Neutrophil (primary cell): ENCODE measurements around the gene GIMAP6.

Source experiments
- H3K27ac ChIP-seq: fragments of 200-600 bp; sonication (generic); 2 replicates; pipeline ENCODE4 v1.5.1; 2016; ENCODE audit warnings: mild to moderate bottlenecking, moderate library complexity
- H3K27me3 ChIP-seq: fragments of 200-600 bp; sonication (generic); 2 replicates; pipeline ENCODE4 v1.6.0; 2016; ENCODE audit warnings: mild to moderate bottlenecking
- H3K36me3 ChIP-seq: fragments of 200-600 bp; sonication (generic); 2 replicates; pipeline ENCODE4 v1.5.1; 2017
- H3K4me1 ChIP-seq, 2 experiments: fragments of 200-600 bp in 1 of 2; sonication (generic) in 1 of 2; 1 replicate in 1 of 2; 2 replicates in 1 of 2; pipeline versions ENCODE4 v1.5.1 to v1.6.1; 2013 to 2016; ENCODE audit warnings: low read depth in 1 of 2, low read length in 1 of 2, mild to moderate bottlenecking in 1 of 2, moderate library complexity in 1 of 2; ENCODE audit not compliant: control insufficient read depth in 1 of 2, insufficient read depth in 1 of 2
- H3K4me3 ChIP-seq, 2 experiments: fragments of 200-600 bp in 1 of 2; sonication (generic) in 1 of 2; 1 replicate in 1 of 2; 2 replicates in 1 of 2; pipeline ENCODE4 v1.5.1; 2013 to 2016; ENCODE audit warnings: low read depth in 1 of 2, low read length in 1 of 2, mild to moderate bottlenecking in 1 of 2, moderate library complexity in 1 of 2
- H3K9me3 ChIP-seq: fragments of 200-600 bp; sonication (generic); 2 replicates; pipeline ENCODE4 v1.5.1; 2016
- CTCF ChIP-seq: fragments of 200-600 bp; sonication (generic); IDR thresholded peaks from 2 replicates; pipeline ENCODE4 v1.5.1; 2016; ENCODE audit warnings: antibody characterized with exemption

GIMAP6 gene

GRCh38 chr7:150649080-150649385, 16.8 kb upstream of the GIMAP6 start:
- H3K9me3 ChIP-seq: no peaks in the 10 kb centered on the region
- H3K27ac ChIP-seq: no peak overlapping the region
- H3K4me3 ChIP-seq: no peak overlapping the region
- no peak for TF ChIP-seq CTCF
- H3K4me1 ChIP-seq: no peaks in the 10 kb centered on the region
- no peaks in the 10 kb centered on the region for H3K27me3 ChIP-seq
- no peaks in the 10 kb centered on the region for H3K36me3 ChIP-seq

- no peak for TF ChIP-seq CTCF
- Histone ChIP-seq H3K4me3 (no peak overlapping the region), H3K27ac (no peak overlapping the region), H3K27me3 (no peaks in the 10 kb centered on the region), H3K4me1 (no peaks in the 10 kb centered on the region), H3K9me3 (no peaks in the 10 kb centered on the region), H3K36me3 (no peaks in the 10 kb centered on the region)
Observed at GRCh38 chr7:150648353-150649079, 16.3 kb upstream of the GIMAP6 start.

- Histone ChIP-seq H3K4me3 (no peak overlapping the region), H3K36me3 (no peaks in the 10 kb centered on the region), H3K27me3 (no peaks in the 10 kb centered on the region), H3K4me1 (no peaks in the 10 kb centered on the region), H3K9me3 (no peaks in the 10 kb centered on the region), H3K27ac (no peak overlapping the region)
- TF ChIP-seq CTCF: no peak
Observed at GRCh38 chr7:150645259-150646020, 13.3 kb upstream of the GIMAP6 start.

GRCh38 chr7:150642926-150643325, 10.7 kb upstream of the GIMAP6 start:
- Histone ChIP-seq H3K27me3 (no peaks in the 10 kb centered on the region), H3K4me3 (no peak overlapping the region), H3K9me3 (no peaks in the 10 kb centered on the region), H3K4me1 (no peaks in the 10 kb centered on the region), H3K27ac (no peak overlapping the region), H3K36me3 (no peaks in the 10 kb centered on the region)
- no peak for TF ChIP-seq CTCF

- Histone ChIP-seq H3K4me1 (no peaks in the 10 kb centered on the region), H3K27ac (no peak overlapping the region), H3K9me3 (no peaks in the 10 kb centered on the region), H3K4me3 (no peak overlapping the region), H3K27me3 (no peaks in the 10 kb centered on the region), H3K36me3 (no peaks in the 10 kb centered on the region)
- no peak for TF ChIP-seq CTCF
Observed at GRCh38 chr7:150641854-150642253, 9.7 kb upstream of the GIMAP6 start.
